Immature natural killer cell (primary cell): ENCODE measurements around the gene ANKRD60. TPM values are rescaled to one million over a fixed set of nuclear protein-coding genes. Genes with fewer than 3 reads are reported as not detected.
A peak's percentile ranks its signal among the peaks of the same experiment; 100 is the strongest.

ENCODE experiments used
- DNase-seq, 3 donors: peaks; one replicate each; pipeline ENCODE4 v3.0.0; 2022; ENCODE audit warnings: mixed read lengths in 1 of 3
- H3K27ac Mint-ChIP-seq, 6 donors: one replicate each; pipeline ENCODE4 v1.8.0; 2020; ENCODE audit warnings: mixed read lengths in 6 of 6, mild to moderate bottlenecking in 5 of 6, inconsistent platforms in 4 of 6, moderate library complexity in 3 of 6
- H3K27me3 Mint-ChIP-seq, 3 donors: one replicate each; pipeline ENCODE4 v1.8.0; 2020 to 2021; ENCODE audit warnings: low read depth in 3 of 3, mild to moderate bottlenecking in 3 of 3, mixed read lengths in 3 of 3, moderate library complexity in 3 of 3, inconsistent platforms in 1 of 3
- H3K36me3 Mint-ChIP-seq, 3 donors: one replicate each; pipeline ENCODE4 v1.8.0; 2020; ENCODE audit warnings: mixed read lengths in 3 of 3, inconsistent platforms in 2 of 3, mild to moderate bottlenecking in 2 of 3
- H3K4me1 Mint-ChIP-seq, 2 donors: one replicate each; pipeline ENCODE4 v1.8.0; 2020; ENCODE audit warnings: inconsistent platforms in 2 of 2, mild to moderate bottlenecking in 2 of 2, mixed read lengths in 2 of 2, moderate library complexity in 1 of 2
- H3K4me3 Mint-ChIP-seq, 5 donors: one replicate each; pipeline ENCODE4 v1.8.0; 2020; ENCODE audit warnings: mild to moderate bottlenecking in 5 of 5, mixed read lengths in 5 of 5, inconsistent platforms in 3 of 5, moderate library complexity in 3 of 5
- H3K9me3 Mint-ChIP-seq, 6 donors: one replicate each; pipeline ENCODE4 v1.8.0; 2020; ENCODE audit warnings: mild to moderate bottlenecking in 6 of 6, mixed read lengths in 6 of 6, inconsistent platforms in 4 of 6, moderate library complexity in 3 of 6
- polyA plus RNA-seq, 3 donors: library from polyadenylated mRNA; unstranded; fragments of 300-500 nt; fragmentation: Illumina TruSeq; gene quantifications; one replicate each; pipeline ENCODE4 v1.2.3, GENCODE V29; 2021

ANKRD60 gene
- polyA plus RNA-seq, 3 donors from 2014 or later = not detected

DNA sequence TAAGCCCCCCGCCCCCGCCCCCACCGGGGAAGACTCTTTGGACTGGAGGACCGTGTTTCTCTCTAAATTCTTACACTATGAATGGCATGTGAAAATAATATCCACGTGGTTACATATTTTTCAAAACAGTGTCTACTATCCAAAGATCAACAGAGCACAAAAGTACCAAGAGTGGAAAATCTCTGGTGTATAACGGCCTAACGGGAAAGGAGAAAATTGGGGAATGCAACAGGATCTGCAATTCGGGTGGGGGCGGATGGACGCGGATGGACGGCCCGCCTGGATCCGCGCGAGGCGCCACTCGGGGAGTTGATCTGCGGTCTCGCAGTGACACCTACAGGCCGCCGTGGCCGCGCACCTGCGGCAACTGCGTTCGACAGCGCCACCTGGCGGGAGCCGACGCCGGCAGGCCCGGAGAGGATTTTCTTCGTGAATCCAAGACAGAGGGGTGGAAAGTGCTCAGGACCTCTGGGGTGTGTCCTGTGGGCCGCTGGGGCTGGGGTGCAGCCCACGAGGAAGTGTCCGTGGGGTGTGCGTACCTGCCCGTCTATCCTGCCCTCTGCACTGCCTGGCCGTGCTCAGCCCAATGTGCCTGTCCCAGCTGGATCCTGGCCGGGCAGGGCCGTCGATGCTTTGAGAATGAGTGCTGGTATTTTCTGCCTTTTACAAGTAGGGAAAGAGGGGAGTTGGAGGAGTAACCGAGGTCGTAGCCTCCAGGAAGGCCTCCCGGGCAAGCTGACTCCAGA is 18.6 kb downstream of the ANKRD60 start:
- peak overlapping the region in 3 of 6 donors; percentile 28 to 73 (median 61) for H3K27ac Mint-ChIP-seq
- DNase-seq = peak; percentile 72 to 79 (median 79)
- peaks cover 2 to 6% of the 10 kb centered on the region in 2 donors for H3K4me1 Mint-ChIP-seq
- no peak overlapping the region for H3K4me3 Mint-ChIP-seq
- peaks cover 2 to 11% (median 5%) of the 10 kb centered on the region in 3 donors for H3K27me3 Mint-ChIP-seq
- H3K36me3 Mint-ChIP-seq = no peaks in the 10 kb centered on the region
- H3K9me3 Mint-ChIP-seq = no peaks in the 10 kb centered on the region

DNA sequence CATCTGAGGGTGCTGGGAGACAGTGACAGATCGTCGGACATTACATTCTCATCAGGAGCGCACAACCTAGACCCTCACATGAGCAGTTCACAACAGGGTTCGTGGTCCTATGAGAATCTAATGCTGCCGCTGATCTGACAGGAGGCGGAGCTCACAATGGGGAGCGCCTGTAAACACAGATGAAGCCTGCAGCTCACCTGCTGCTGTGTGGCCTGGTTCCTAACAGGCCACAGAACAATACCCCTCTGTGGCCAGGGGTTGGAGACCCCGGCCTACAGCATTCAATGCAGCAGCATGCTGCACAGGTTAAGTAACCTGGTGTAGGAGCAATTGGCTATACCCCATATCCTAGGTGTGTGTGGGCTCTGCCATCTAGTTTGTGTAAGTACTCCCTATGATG is 19.5 kb downstream of the ANKRD60 start:
- Mint-ChIP-seq H3K36me3 (no peaks in the 10 kb centered on the region), H3K4me3 (no peak overlapping the region), H3K27me3 (peaks cover 4 to 10% (median 5%) of the 10 kb centered on the region in 3 donors), H3K9me3 (no peaks in the 10 kb centered on the region), H3K4me1 (peaks cover 2 to 6% of the 10 kb centered on the region in 2 donors), H3K27ac (no peak overlapping the region)
- DNase-seq = no peak

DNA sequence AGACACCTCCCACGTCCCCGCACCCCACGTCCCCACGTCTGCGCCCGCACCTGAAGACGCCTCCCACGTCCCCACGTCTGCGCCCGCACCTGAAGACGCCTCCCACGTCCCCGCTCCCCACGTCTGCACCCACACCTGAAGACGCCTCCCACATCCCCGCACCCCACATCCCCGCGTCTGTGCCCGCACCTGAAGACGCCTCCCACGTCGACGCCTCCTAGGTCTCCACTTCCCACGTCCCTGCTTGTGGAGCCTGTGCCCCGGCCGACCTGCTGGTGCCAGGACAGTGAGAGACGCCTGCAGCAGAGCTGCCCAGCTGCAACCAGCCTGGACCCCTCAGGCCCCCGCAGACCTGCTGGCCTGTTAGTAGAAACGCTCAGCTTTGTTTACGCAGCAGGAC is 22.6 kb downstream of the ANKRD60 start:
- peaks cover 2 to 6% of the 10 kb centered on the region in 2 donors for H3K4me1 Mint-ChIP-seq
- no peak overlapping the region for H3K27ac Mint-ChIP-seq
- DNase-seq = no peak
- no peak overlapping the region for H3K4me3 Mint-ChIP-seq
- H3K27me3 Mint-ChIP-seq = peaks cover 5 to 10% (median 8%) of the 10 kb centered on the region in 3 donors
- H3K9me3 Mint-ChIP-seq = no peaks in the 10 kb centered on the region
- H3K36me3 Mint-ChIP-seq = no peaks in the 10 kb centered on the region

DNA sequence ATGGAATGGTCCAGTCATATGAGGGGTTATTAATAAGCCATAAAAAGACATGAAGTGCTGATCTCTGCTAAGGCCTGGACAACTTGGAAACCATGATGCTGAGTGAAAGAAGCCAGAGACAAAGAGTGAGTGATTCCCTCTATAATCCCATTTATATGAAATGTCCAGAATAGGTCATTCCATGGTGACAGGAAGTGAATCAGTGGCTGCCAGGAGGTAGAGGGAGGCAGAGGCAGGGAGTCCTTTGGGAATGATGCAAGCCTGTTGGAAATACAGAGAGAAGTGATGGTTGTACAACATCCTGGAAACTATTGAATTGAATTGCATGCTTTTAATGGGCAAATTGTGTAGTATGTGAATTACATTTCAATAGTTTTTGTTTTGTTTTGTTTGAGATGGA is 26.4 kb downstream of the ANKRD60 start:
- Mint-ChIP-seq H3K27ac (no peak overlapping the region), H3K9me3 (no peaks in the 10 kb centered on the region), H3K27me3 (peaks cover 0 to 10% (median 8%) of the 10 kb centered on the region in 3 donors), H3K4me3 (no peak overlapping the region), H3K4me1 (no peaks in the 10 kb centered on the region), H3K36me3 (no peaks in the 10 kb centered on the region)
- no peak for DNase-seq

DNA sequence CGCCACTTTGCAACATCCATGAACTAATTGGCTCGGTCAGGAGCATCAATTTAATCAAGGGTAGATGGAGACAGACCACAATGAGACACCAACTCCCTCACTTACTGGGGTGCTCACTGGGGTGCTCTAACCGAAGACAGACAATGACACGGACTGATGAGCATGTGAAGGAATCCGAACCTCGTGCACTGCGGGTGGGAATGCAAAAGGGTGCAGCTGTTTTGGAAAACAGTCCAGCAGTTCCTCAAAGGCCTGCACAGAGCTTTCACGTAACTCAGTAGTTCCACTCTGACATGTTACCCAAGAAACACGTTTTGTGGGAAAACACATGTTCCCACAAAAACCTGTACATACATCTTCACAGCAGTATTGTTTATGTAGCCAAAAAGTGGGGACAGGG is 26.8 kb downstream of the ANKRD60 start:
- Mint-ChIP-seq H3K27ac (no peak overlapping the region), H3K36me3 (no peaks in the 10 kb centered on the region), H3K27me3 (peaks cover 0 to 10% (median 7%) of the 10 kb centered on the region in 3 donors), H3K4me3 (no peak overlapping the region), H3K4me1 (no peaks in the 10 kb centered on the region), H3K9me3 (no peaks in the 10 kb centered on the region)
- no peak for DNase-seq

DNA sequence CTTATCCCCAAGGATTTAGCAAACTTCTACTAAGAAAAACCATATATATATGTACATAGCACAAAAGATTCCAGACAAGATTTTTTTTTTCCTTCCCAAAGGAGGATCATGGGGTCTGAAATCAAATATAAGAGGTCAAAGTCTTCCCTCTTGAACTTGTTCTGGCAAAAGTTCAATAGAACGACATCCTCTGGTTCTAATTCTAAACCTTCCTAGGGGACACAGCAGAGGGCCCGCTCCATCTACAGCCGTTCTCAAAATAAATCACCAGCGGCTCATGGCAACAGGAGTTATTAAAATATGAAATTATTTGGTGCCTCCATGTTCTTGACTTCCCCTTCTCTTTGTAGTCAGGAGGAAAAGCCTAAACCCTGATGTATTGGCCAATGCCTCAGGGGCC is 29.0 kb downstream of the ANKRD60 start:
- peaks cover 3 to 7% (median 4%) of the 10 kb centered on the region in 3 donors for H3K27me3 Mint-ChIP-seq
- H3K36me3 Mint-ChIP-seq = no peaks in the 10 kb centered on the region
- H3K9me3 Mint-ChIP-seq = peaks cover 0 to 1% (median 0%) of the 10 kb centered on the region in 6 donors
- DNase-seq = no peak
- no peak overlapping the region for H3K27ac Mint-ChIP-seq
- H3K4me1 Mint-ChIP-seq = no peaks in the 10 kb centered on the region
- H3K4me3 Mint-ChIP-seq = no peak overlapping the region

DNA sequence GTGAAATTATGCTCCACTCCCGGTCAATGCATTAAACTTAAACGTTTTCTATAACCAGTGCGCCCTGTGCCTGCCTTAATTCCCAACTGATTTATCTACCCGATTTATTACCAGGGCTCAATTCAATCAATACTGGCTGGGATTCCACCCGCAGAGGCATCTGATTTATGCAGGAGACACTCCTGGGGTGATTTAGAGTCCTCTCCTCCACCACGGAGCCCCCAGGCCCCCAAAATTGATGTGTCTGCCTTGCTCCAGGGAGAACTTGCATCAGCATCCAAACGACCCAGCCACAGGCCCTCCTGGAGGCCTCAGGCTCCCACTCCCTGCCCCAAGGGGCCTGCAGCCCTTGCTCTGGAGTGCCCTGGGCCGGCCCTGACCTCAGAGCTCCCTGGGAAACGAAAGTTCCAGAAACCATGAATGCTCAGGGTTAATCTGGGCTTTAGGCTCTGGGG is 29.5 kb downstream of the ANKRD60 start:
- H3K27ac Mint-ChIP-seq = no peak overlapping the region
- no peak for DNase-seq
- H3K4me3 Mint-ChIP-seq = no peak overlapping the region
- peaks cover 0 to 1% (median 0%) of the 10 kb centered on the region in 6 donors for H3K9me3 Mint-ChIP-seq
- H3K36me3 Mint-ChIP-seq = no peaks in the 10 kb centered on the region
- no peaks in the 10 kb centered on the region for H3K4me1 Mint-ChIP-seq
- peaks cover 3 to 7% (median 5%) of the 10 kb centered on the region in 3 donors for H3K27me3 Mint-ChIP-seq

DNA sequence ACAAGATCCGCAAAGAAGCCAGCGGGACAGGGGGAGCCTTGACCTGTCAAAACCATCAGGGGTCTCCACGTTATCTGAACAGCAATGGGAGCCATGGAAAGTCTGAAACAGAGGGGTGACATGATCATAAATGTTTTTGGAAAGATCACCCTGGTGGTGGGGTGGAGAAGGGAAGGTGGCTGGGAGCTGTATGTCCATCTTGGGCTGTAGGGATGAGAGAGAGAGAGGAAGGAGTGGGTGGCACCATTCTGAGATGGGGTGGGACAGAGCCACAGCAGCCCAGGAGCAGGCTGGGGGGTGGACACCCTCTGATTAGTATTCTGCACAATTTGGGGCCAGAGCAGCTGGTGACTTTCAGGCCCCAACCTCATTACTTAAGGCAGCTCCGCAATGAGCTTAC is 30.1 kb downstream of the ANKRD60 start:
- peaks cover 0 to 1% (median 0%) of the 10 kb centered on the region in 6 donors for H3K9me3 Mint-ChIP-seq
- no peak overlapping the region for H3K4me3 Mint-ChIP-seq
- no peak for DNase-seq
- no peak overlapping the region for H3K27ac Mint-ChIP-seq
- peaks cover 3 to 7% (median 6%) of the 10 kb centered on the region in 3 donors for H3K27me3 Mint-ChIP-seq
- H3K4me1 Mint-ChIP-seq = no peaks in the 10 kb centered on the region
- H3K36me3 Mint-ChIP-seq = no peaks in the 10 kb centered on the region

DNA sequence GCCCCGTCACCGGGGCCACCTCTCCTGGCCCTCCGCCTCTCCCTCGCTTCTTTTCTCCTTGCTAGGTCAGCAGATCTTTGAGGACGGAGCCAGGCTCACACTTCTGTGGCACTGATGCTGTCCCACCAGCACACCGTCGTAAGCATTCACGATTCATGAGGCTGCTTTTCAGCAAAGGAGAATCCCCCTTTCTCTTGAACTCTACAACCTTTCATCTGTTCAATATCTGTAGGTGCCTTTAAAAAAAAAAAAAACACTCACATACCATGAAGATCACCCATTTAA is 31.3 kb downstream of the ANKRD60 start:
- H3K27me3 Mint-ChIP-seq = peaks cover 3 to 7% (median 6%) of the 10 kb centered on the region in 3 donors
- no peak overlapping the region for H3K27ac Mint-ChIP-seq
- H3K4me1 Mint-ChIP-seq = no peaks in the 10 kb centered on the region
- no peak overlapping the region for H3K4me3 Mint-ChIP-seq
- no peak for DNase-seq
- H3K36me3 Mint-ChIP-seq = no peaks in the 10 kb centered on the region
- peaks cover 0 to 1% (median 0%) of the 10 kb centered on the region in 6 donors for H3K9me3 Mint-ChIP-seq

DNA sequence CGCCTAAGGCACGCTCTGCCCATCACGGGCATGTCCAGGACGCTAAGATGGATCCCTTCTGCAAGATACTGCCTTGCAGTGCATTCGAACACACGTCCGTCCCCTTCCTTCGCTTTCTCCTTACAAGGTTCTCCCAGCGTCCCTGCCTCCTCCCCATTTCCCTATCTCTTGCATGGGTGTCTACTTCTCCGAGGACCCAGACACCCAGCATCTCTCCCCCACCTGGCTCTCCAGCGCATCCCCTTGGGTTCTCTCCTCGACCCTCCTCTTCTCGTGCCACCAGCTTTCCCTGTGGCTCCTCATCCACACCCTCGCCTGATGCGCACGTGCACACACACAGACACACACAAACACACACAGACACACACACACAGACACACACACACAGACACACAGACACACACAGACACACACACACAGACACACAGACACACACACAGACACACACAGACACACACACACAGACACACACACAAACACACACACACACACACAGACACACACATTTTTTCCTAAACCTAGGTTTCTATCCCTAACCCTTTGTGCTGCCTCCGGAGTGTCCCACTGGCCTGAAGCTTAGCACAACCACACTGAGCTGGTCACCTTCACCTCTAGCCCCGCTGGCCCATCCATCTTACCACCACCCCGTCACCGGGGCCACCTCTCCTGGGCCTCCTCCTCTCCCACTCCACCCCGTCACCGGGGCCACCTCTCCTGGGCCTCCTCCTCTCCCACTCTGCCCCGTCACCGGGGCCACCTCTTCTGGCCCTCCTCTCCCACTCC is 31.9 kb downstream of the ANKRD60 start:
- no peaks in the 10 kb centered on the region for H3K4me1 Mint-ChIP-seq
- no peaks in the 10 kb centered on the region for H3K36me3 Mint-ChIP-seq
- DNase-seq = no peak
- no peak overlapping the region for H3K27ac Mint-ChIP-seq
- peaks cover under 1 to 7% (median 3%) of the 10 kb centered on the region in 3 donors for H3K27me3 Mint-ChIP-seq
- no peak overlapping the region for H3K4me3 Mint-ChIP-seq
- H3K9me3 Mint-ChIP-seq = peaks cover 0 to 1% (median 0%) of the 10 kb centered on the region in 6 donors

DNA sequence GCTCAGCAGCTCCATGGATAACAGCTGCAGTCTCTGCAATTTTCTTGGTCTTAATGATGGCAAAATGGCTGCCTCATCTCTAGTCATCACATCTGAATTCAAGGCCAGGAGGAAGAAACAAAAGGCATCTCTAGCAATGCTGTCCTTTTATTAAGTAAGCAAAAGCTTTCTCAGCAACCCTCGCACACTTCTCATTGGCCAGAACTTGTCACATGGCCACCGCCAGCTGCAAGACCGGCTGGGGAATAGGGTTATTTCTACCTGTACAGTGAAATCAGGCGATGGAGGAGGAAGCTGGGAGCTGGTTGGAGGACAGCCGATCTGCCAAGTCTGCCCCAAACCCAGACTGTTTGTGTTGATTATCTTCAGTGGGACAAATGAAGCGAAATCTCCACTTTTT is 33.4 kb downstream of the ANKRD60 start:
- Mint-ChIP-seq H3K27ac (no peak overlapping the region), H3K4me1 (no peaks in the 10 kb centered on the region), H3K27me3 (peaks cover 0 to 5% (median 3%) of the 10 kb centered on the region in 3 donors), H3K36me3 (no peaks in the 10 kb centered on the region), H3K4me3 (no peak overlapping the region), H3K9me3 (peaks cover 0 to 1% (median 0%) of the 10 kb centered on the region in 6 donors)
- DNase-seq = no peak

DNA sequence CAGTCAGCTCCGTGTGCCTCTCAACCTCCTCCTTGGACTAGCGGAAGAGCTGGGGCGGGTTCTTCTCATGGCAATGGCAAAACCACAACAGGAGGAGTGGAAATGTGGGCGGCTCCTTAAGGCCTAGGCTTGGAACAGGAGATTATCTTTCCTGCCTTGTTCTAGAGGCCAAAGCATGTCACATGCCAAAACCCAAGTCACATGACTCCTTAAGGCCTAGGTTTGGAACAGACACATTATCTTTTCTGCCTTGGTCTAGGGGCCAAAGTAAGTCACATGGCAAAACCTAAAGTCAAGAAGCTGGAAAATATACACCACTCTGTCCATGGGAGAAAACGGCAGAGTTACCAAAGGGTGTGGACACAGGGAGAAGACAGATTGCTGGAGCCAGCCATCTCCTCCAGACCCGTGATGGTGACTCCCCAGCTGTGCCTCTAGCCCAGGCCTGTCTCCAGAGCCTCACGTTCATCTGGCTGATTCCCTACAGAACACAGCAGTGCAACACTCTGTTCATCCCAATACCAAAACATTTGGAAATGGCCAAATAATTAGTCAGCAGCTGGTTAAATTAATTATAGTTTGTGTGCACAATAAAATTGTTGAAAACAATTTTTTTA is 34.2 kb downstream of the ANKRD60 start:
- H3K27ac Mint-ChIP-seq = no peak overlapping the region
- peaks cover 0 to 1% (median 0%) of the 10 kb centered on the region in 6 donors for H3K9me3 Mint-ChIP-seq
- no peak overlapping the region for H3K4me3 Mint-ChIP-seq
- no peaks in the 10 kb centered on the region for H3K36me3 Mint-ChIP-seq
- no peak for DNase-seq
- no peaks in the 10 kb centered on the region for H3K4me1 Mint-ChIP-seq
- peaks cover 0 to 5% (median 3%) of the 10 kb centered on the region in 3 donors for H3K27me3 Mint-ChIP-seq

DNA sequence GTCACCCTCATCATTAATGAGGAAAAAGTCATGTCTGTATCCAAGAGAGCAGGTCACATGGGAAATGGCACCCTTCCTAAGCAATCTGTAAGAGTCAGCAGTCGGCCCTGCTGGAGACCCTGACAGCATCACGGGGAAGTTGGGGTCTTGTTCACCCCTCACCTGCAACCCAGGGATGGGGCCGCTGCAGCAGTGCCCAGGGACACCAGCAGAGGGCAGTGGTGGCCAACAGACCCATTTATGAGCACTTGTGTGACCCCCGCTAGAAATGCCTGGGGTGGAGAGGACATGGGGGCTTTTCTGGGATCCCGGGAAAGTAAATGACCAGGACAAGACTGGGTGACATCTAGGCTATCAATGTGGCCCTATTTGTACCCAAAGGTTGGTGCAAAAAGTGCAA is 35.9 kb downstream of the ANKRD60 start:
- Mint-ChIP-seq H3K9me3 (peaks cover 0 to 1% (median 0%) of the 10 kb centered on the region in 6 donors), H3K27ac (no peak overlapping the region), H3K4me3 (no peak overlapping the region), H3K27me3 (peaks cover 0 to 7% (median 3%) of the 10 kb centered on the region in 3 donors), H3K4me1 (no peaks in the 10 kb centered on the region), H3K36me3 (no peaks in the 10 kb centered on the region)
- no peak for DNase-seq

DNA sequence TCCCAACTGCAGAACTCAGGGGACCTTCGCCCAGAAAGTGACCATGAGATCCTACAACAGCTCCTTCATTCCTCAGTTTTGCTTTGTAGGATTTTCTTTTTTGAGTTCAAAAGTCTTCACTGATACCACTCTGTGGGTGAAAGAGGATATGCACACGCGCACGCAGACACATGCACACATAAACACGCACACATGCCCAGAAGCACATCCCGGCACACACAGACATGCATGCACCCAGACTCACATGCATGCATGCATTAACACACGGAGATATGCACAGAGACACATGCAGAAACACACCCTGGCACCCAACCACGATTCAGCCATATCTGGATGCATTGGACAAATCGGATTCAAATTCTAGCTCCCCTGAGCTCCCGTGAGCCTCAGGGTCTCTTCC is 36.4 kb downstream of the ANKRD60 start:
- Mint-ChIP-seq H3K9me3 (peaks cover 0 to 1% (median 0%) of the 10 kb centered on the region in 6 donors), H3K27me3 (peaks cover 0 to 10% (median 3%) of the 10 kb centered on the region in 3 donors), H3K4me3 (no peak overlapping the region), H3K36me3 (no peaks in the 10 kb centered on the region), H3K27ac (no peak overlapping the region), H3K4me1 (no peaks in the 10 kb centered on the region)
- DNase-seq = no peak
